Fibroblast of lung (primary cell): ENCODE results near the gene TREML2. TPM values are rescaled to one million over a fixed set of nuclear protein-coding genes. Genes with fewer than 3 reads are reported as not detected.

Experiments used
- DNase-seq, 2 donors: peaks; one replicate each; pipeline versions ENCODE4 v3.0.0 to v3.0.0-alpha.2; 2010; ENCODE audit warnings: low read depth in 2 of 2
- H2AFZ ChIP-seq: 2 replicates; pipeline ENCODE4 v1.5.1; 2012; ENCODE audit warnings: low read length, control low read depth, inconsistent platforms
- H3K27ac ChIP-seq: 2 replicates; pipeline ENCODE4 v1.5.1; 2011; ENCODE audit warnings: low read length, control low read depth; ENCODE audit not compliant: insufficient read depth
- H3K27me3 ChIP-seq: 2 replicates; pipeline ENCODE4 v1.5.1; 2011; ENCODE audit warnings: mild to moderate bottlenecking, low read length; ENCODE audit not compliant: control insufficient read depth, insufficient read depth
- H3K36me3 ChIP-seq: 2 replicates; pipeline ENCODE4 v1.5.1; 2011; ENCODE audit warnings: low read length; ENCODE audit not compliant: control insufficient read depth, insufficient read depth
- H3K4me1 ChIP-seq: 2 replicates; pipeline ENCODE4 v1.5.1; 2011; ENCODE audit warnings: low read length; ENCODE audit not compliant: control insufficient read depth, insufficient read depth; ENCODE audit errors: extremely low read depth
- H3K4me2 ChIP-seq: 2 replicates; pipeline ENCODE4 v1.5.1; 2011; ENCODE audit warnings: low read length, control low read depth; ENCODE audit not compliant: insufficient read depth; ENCODE audit errors: extremely low read depth
- H3K4me3 ChIP-seq, 4 experiments: fragments of 200-600 bp in 1 of 4; sonication (generic) in 1 of 4; replicated peaks in 1 of 4; 2 replicates each; pipeline ENCODE4 v1.5.1; 2011 to 2016; ENCODE audit warnings: low read length in 4 of 4, low read depth in 3 of 4, mild to moderate bottlenecking in 3 of 4, control low read depth in 2 of 4, inconsistent platforms in 1 of 4, mixed read lengths in 1 of 4; ENCODE audit not compliant: insufficient read depth in 1 of 4; ENCODE audit errors: control extremely low read depth in 1 of 4
- H3K79me2 ChIP-seq: 2 replicates; pipeline ENCODE4 v1.5.1; 2012; ENCODE audit warnings: mild to moderate bottlenecking, low read length, inconsistent platforms; ENCODE audit not compliant: control insufficient read depth, insufficient read depth
- H3K9ac ChIP-seq: 2 replicates; pipeline ENCODE4 v1.5.1; 2011; ENCODE audit warnings: mild to moderate bottlenecking, low read length, control low read depth; ENCODE audit not compliant: insufficient read depth
- H3K9me3 ChIP-seq: 2 replicates; pipeline ENCODE4 v1.5.1; 2012; ENCODE audit warnings: low read depth, low read length; ENCODE audit not compliant: control insufficient read depth, insufficient read depth
- H4K20me1 ChIP-seq: 2 replicates; pipeline ENCODE4 v1.5.1; 2011; ENCODE audit warnings: low read length; ENCODE audit not compliant: control insufficient read depth, insufficient read depth; ENCODE audit errors: extremely low read depth
- EZH2 ChIP-seq: IDR thresholded peaks from 2 replicates; pipeline ENCODE4 v1.5.1; 2012; ENCODE audit warnings: low read length, control low read depth, mild to moderate bottlenecking; ENCODE audit errors: missing control alignments
- polyA plus RNA-seq, 2 donors: library from polyadenylated mRNA; depleted of rRNA in 1 of 2; stranded (reverse) in 1 of 2; unstranded in 1 of 2; fragments of >200 nt; gene quantifications; 2 replicates each; pipeline ENCODE4 v1.2.1, GENCODE V29; 2011 to 2012; ENCODE audit warnings: missing spikeins in 1 of 2
- total RNA-seq: library from RNA; depleted of rRNA; stranded (reverse); fragments of >200 nt; gene quantifications from 2 replicates; pipeline ENCODE4 v1.2.1, GENCODE V29; 2014
- TF ChIP-seq, protein P1 (sequence below), 2 donors: IDR thresholded peaks in 1 of 2; conservative IDR thresholded peaks in 1 of 2; 1 replicate in 1 of 2; 2 replicates in 1 of 2; pipeline ENCODE4 v1.5.1; 2011 to 2012; ENCODE audit warnings: low read length in 2 of 2, control low read depth in 1 of 2, inconsistent platforms in 1 of 2, low read depth in 1 of 2, mild to moderate bottlenecking in 1 of 2

TREML2 gene
- total and polyA plus RNA-seq, 2 donors (not counting 1 experiment from before 2014, with no cell fraction given) = not detected

DNA sequence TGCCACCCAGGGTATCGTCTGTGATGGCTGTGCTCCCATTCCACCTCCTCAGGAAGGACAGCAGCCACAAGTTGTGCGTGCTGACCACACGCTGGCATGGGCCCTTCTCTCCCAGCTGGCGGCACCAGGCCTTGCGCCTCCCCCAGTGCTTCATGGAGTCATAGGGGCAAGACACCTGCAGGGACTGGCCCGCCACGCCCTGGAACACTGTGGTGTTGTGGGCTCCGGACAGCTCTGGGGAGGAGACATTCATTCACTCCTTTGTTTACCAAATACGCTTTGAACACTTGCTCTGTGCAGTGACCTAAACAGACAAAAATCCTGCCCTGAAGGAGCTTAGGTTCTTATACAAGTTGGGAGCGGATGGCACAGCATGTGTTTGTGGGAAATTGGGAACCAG, 39.6 kb downstream of the TREML2 start:
- no peaks in the 10 kb centered on the region for H3K9me3 ChIP-seq
- H3K4me3 ChIP-seq = no peak overlapping the region
- no peaks in the 10 kb centered on the region for H3K36me3 ChIP-seq
- H3K79me2 ChIP-seq = no peaks in the 10 kb centered on the region
- TF ChIP-seq, protein P1, sequence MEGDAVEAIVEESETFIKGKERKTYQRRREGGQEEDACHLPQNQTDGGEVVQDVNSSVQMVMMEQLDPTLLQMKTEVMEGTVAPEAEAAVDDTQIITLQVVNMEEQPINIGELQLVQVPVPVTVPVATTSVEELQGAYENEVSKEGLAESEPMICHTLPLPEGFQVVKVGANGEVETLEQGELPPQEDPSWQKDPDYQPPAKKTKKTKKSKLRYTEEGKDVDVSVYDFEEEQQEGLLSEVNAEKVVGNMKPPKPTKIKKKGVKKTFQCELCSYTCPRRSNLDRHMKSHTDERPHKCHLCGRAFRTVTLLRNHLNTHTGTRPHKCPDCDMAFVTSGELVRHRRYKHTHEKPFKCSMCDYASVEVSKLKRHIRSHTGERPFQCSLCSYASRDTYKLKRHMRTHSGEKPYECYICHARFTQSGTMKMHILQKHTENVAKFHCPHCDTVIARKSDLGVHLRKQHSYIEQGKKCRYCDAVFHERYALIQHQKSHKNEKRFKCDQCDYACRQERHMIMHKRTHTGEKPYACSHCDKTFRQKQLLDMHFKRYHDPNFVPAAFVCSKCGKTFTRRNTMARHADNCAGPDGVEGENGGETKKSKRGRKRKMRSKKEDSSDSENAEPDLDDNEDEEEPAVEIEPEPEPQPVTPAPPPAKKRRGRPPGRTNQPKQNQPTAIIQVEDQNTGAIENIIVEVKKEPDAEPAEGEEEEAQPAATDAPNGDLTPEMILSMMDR (conservative IDR thresholded peaks at IDR 0.05 in 1 of 2, IDR thresholded peaks at IDR 0.05 in 1 of 2; ENCODE audit: low read depth in 1 of 2, low read length in 2 of 2) = no peak
- TF ChIP-seq EZH2 = no peak
- H3K4me2 ChIP-seq = no peak overlapping the region
- no peaks in the 10 kb centered on the region for H3K27me3 ChIP-seq
- DNase-seq = no peak
- no peaks in the 10 kb centered on the region for H4K20me1 ChIP-seq
- no peaks in the 10 kb centered on the region for H3K4me1 ChIP-seq
- no peak overlapping the region for H2AFZ ChIP-seq
- H3K9ac ChIP-seq = no peak overlapping the region
- no peak overlapping the region for H3K27ac ChIP-seq

DNA sequence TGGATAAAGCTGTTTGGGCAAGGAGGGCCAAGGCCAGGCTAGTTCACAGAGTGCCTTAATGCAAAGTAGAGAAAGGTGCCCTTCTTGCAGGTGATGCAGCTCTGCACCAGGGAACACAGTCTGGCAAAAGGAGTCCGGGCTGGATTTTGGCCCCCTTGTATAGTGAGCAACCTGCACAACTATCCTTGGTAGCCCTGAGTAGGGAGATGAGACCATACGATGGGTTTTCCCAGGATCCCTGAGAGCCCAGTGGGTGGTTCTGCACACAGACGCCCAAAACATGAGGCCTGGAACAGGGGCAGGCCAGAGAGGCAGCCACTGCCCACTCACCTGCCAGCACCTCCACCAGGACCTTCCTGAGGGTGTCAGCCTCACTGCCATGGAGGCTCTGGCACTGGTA, 40.0 kb downstream of the TREML2 start:
- H3K9ac ChIP-seq = no peak overlapping the region
- no peak overlapping the region for H3K27ac ChIP-seq
- H3K27me3 ChIP-seq = no peaks in the 10 kb centered on the region
- H3K4me3 ChIP-seq = no peak overlapping the region
- H2AFZ ChIP-seq = no peak overlapping the region
- DNase-seq = no peak
- H3K36me3 ChIP-seq = no peaks in the 10 kb centered on the region
- no peaks in the 10 kb centered on the region for H3K4me1 ChIP-seq
- H4K20me1 ChIP-seq = no peaks in the 10 kb centered on the region
- TF ChIP-seq, protein P1 (conservative IDR thresholded peaks at IDR 0.05 in 1 of 2, IDR thresholded peaks at IDR 0.05 in 1 of 2; ENCODE audit: low read depth in 1 of 2, low read length in 2 of 2) = no peak
- no peak for TF ChIP-seq EZH2
- no peak overlapping the region for H3K4me2 ChIP-seq
- no peaks in the 10 kb centered on the region for H3K79me2 ChIP-seq
- no peaks in the 10 kb centered on the region for H3K9me3 ChIP-seq

DNA sequence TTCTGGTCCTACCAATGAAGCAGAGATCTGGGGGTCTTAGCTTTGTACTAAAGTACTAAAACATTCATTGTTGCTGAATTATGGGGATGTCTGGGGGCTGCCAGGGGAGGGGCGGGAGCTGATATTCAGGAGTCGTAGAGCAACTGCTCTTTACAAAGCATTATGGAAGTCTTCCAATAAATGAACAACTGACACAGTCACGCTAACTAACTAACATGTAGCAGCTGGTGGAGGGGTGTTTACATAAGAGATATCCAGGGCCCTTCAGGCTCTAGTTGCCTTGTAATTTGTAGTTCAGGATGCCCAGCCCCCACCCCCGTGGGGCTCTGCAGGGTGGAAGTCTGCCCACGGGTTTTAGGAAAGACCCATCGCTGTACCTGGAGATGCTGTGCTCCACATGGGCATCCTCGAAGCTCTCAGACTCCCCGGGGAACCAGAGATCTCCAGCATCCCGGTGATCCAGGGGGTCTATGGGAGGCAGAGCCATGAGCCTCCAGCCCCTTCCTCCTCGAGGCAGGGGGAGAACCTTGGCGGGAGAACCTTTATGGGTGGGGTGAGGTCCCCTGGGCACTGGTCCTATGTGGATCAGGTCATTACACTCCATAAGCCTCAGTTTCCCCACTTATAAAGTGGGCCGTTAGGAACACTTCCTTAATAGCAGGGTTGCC, 41.4 kb downstream of the TREML2 start:
- H3K4me2 ChIP-seq = no peak overlapping the region
- H3K4me1 ChIP-seq = no peaks in the 10 kb centered on the region
- H3K9ac ChIP-seq = no peak overlapping the region
- H3K4me3 ChIP-seq = no peak overlapping the region
- H3K9me3 ChIP-seq = no peaks in the 10 kb centered on the region
- H3K27ac ChIP-seq = no peak overlapping the region
- no peaks in the 10 kb centered on the region for H3K27me3 ChIP-seq
- H4K20me1 ChIP-seq = no peaks in the 10 kb centered on the region
- no peaks in the 10 kb centered on the region for H3K79me2 ChIP-seq
- DNase-seq = peak in 1 of 2 donors; percentile 31
- no peaks in the 10 kb centered on the region for H3K36me3 ChIP-seq
- H2AFZ ChIP-seq = no peak overlapping the region
- TF ChIP-seq, protein P1 (conservative IDR thresholded peaks at IDR 0.05 in 1 of 2, IDR thresholded peaks at IDR 0.05 in 1 of 2; ENCODE audit: low read depth in 1 of 2, low read length in 2 of 2) = no peak
- no peak for TF ChIP-seq EZH2
